Measurements from ENCODE around the gene ZNF169. TPM values are rescaled to one million over a fixed set of nuclear protein-coding genes. Genes with fewer than 3 reads are reported as not detected.
"Not testable (repeated sequence)": the region's sequence is repeated elsewhere in the genome, so short reads cannot be mapped to it uniquely, and the experiment has no call there.

ZNF169 gene
- polyA plus RNA-seq, 1 donor from 2014 or later, result 8.3 TPM

DNA sequence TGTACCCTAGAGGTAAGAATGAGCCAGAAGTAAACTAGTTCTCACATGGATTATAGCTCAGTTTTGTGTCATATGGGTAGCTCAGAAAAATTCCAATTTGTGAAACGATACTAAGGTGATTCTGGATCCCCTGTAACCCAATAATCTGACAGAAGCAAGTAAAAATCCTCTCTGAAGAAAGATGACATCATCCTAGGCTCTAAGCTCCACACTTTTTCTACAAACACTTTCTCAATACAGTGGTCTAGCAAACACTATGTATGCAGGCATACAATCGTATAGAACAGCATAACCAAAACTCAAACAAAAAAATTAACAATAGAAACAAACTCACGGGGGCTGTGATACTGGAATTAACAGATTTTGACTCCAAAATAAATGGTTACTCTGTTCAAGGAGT, 26.7 kb upstream of the ZNF169 start:
- H4K20me1 ChIP-seq (ENCODE audit: insufficient read depth), result no peaks in the 10 kb centered on the region
- TF ChIP-seq MXI1 (conservative IDR thresholded peaks at IDR 0.05; ENCODE audit: poor library complexity, severe bottlenecking), result no peak
- TF ChIP-seq REST (IDR thresholded peaks at IDR 0.05; ENCODE audit: borderline replicate concordance), result no peak
- no peaks in the 10 kb centered on the region for H3K27me3 ChIP-seq (ENCODE audit: insufficient read depth, low read depth, low read length)
- no peaks in the 10 kb centered on the region for H3K9me2 ChIP-seq (ENCODE audit: insufficient read depth, low read length)
- H3K36me3 ChIP-seq (ENCODE audit: insufficient read depth, low read length), result no peaks in the 10 kb centered on the region
- H3K79me2 ChIP-seq (replicated peaks; ENCODE audit: insufficient read depth, low read length), result no peaks in the 10 kb centered on the region
- no peak overlapping the region for H3K27ac ChIP-seq (ENCODE audit: low read length)
- H3K9me3 ChIP-seq (ENCODE audit: low read length), result no peaks in the 10 kb centered on the region
- no peak overlapping the region for H3K4me2 ChIP-seq (ENCODE audit: low read length)
- H2AFZ ChIP-seq (ENCODE audit: low read depth, low read length), result no peak overlapping the region
- no peak overlapping the region for H3K4me3 ChIP-seq (ENCODE audit: low read length)
- no peaks in the 10 kb centered on the region for H3F3A ChIP-seq (ENCODE audit: insufficient read depth, low read length, poor library complexity, severe bottlenecking)
- no peak overlapping the region for H3K9ac ChIP-seq (ENCODE audit: low read length)

DNA sequence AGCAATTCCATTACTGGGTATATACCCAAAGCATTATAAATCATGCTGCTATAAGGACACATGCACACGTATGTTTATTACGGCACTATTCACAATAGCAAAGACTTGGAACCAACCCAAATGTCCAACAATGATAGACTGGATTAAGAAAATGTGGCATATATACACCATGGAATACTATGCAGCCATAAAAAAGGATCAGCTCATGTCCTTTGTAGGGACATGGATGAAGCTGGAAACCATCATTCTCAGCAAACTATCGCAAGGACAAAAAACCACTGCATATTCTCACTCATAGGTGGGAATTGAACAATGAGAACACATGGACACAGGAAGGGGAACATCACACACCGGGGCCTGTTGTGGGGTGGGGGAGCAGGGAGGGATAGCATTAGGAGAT, 18.0 kb upstream of the ZNF169 start:
- H3K27me3 ChIP-seq (ENCODE audit: insufficient read depth, low read depth, low read length); H2AFZ ChIP-seq (ENCODE audit: low read depth, low read length); H3K36me3 ChIP-seq (ENCODE audit: insufficient read depth, low read length); H4K20me1 ChIP-seq (ENCODE audit: insufficient read depth); H3K9me3 ChIP-seq (ENCODE audit: low read length); H3K9ac ChIP-seq (ENCODE audit: low read length); H3K9me2 ChIP-seq (ENCODE audit: insufficient read depth, low read length); H3K79me2 ChIP-seq (replicated peaks; ENCODE audit: insufficient read depth, low read length); H3F3A ChIP-seq (ENCODE audit: insufficient read depth, low read length, poor library complexity, severe bottlenecking); H3K4me3 ChIP-seq (ENCODE audit: low read length); H3K27ac ChIP-seq (ENCODE audit: low read length); H3K4me2 ChIP-seq (ENCODE audit: low read length): not testable (repeated sequence)

GRCh38 chr9:94245651-94246050, 13.4 kb upstream of the ZNF169 start:
- Histone ChIP-seq H3K4me3 (ENCODE audit: low read length) (no peak overlapping the region), H3K79me2 (replicated peaks; ENCODE audit: insufficient read depth, low read length) (no peaks in the 10 kb centered on the region), H3K27me3 (ENCODE audit: insufficient read depth, low read depth, low read length) (no peaks in the 10 kb centered on the region), H3K36me3 (ENCODE audit: insufficient read depth, low read length) (no peaks in the 10 kb centered on the region), H2AFZ (ENCODE audit: low read depth, low read length) (no peak overlapping the region), H3F3A (ENCODE audit: insufficient read depth, low read length, poor library complexity, severe bottlenecking) (no peaks in the 10 kb centered on the region), H3K9me3 (ENCODE audit: low read length) (no peaks in the 10 kb centered on the region), H3K9me2 (ENCODE audit: insufficient read depth, low read length) (no peaks in the 10 kb centered on the region), H3K27ac (ENCODE audit: low read length) (no peak overlapping the region), H4K20me1 (ENCODE audit: insufficient read depth) (no peaks in the 10 kb centered on the region), H3K9ac (ENCODE audit: low read length) (no peak overlapping the region), H3K4me2 (ENCODE audit: low read length) (no peak overlapping the region)
- TF ChIP-seq MXI1 (conservative IDR thresholded peaks at IDR 0.05; ENCODE audit: poor library complexity, severe bottlenecking) (no peak), EP300 (conservative IDR thresholded peaks at IDR 0.05; ENCODE audit: poor library complexity, severe bottlenecking) (no peak), POLR2AphosphoS5 (IDR thresholded peaks at IDR 0.05) (no peak)

DNA sequence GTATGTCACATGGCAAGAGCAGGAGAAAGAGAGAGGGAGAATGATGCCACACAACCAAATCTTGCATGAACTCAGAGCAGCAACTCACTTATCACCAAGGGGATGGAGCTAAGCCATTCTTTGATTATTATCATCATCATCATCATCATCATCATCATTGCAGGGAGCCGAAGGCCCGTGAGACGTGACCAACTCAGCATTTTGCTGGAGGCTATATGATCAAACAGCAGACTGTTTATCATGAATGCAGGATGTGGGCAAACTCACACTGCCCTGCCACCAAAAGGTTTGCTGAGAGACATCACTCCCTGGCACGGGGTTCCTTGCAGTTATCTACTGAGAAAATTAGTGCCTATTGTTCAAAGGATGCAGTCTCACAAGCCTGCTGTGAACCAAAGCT, 8.6 kb upstream of the ZNF169 start:
- TF ChIP-seq RAD21 (conservative IDR thresholded peaks at IDR 0.05), result no peak
- no peak for TF ChIP-seq POLR2AphosphoS5 (IDR thresholded peaks at IDR 0.05)
- no peak for TF ChIP-seq TAF1 (IDR thresholded peaks at IDR 0.05; ENCODE audit: low read depth)
- TF ChIP-seq SMC3 (conservative IDR thresholded peaks at IDR 0.05; ENCODE audit: poor library complexity), result no peak
- TF ChIP-seq, protein P1, sequence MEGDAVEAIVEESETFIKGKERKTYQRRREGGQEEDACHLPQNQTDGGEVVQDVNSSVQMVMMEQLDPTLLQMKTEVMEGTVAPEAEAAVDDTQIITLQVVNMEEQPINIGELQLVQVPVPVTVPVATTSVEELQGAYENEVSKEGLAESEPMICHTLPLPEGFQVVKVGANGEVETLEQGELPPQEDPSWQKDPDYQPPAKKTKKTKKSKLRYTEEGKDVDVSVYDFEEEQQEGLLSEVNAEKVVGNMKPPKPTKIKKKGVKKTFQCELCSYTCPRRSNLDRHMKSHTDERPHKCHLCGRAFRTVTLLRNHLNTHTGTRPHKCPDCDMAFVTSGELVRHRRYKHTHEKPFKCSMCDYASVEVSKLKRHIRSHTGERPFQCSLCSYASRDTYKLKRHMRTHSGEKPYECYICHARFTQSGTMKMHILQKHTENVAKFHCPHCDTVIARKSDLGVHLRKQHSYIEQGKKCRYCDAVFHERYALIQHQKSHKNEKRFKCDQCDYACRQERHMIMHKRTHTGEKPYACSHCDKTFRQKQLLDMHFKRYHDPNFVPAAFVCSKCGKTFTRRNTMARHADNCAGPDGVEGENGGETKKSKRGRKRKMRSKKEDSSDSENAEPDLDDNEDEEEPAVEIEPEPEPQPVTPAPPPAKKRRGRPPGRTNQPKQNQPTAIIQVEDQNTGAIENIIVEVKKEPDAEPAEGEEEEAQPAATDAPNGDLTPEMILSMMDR (IDR thresholded peaks at IDR 0.05; ENCODE audit: poor library complexity, severe bottlenecking), result no peak
- no peak for TF ChIP-seq EP300 (conservative IDR thresholded peaks at IDR 0.05; ENCODE audit: poor library complexity, severe bottlenecking)
- TF ChIP-seq REST (IDR thresholded peaks at IDR 0.05; ENCODE audit: borderline replicate concordance), result no peak
- TF ChIP-seq EZH2 (IDR thresholded peaks at IDR 0.05; ENCODE audit: borderline replicate concordance, insufficient read depth, low read length, poor library complexity, severe bottlenecking), result no peak
- no peak for TF ChIP-seq MXI1 (conservative IDR thresholded peaks at IDR 0.05; ENCODE audit: poor library complexity, severe bottlenecking)
- Histone ChIP-seq H2AFZ (ENCODE audit: low read depth, low read length) (no peak overlapping the region), H4K20me1 (ENCODE audit: insufficient read depth) (no peaks in the 10 kb centered on the region), H3K4me2 (ENCODE audit: low read length) (no peak overlapping the region), H3K9me2 (ENCODE audit: insufficient read depth, low read length) (no peaks in the 10 kb centered on the region), H3K4me3 (ENCODE audit: low read length) (no peak overlapping the region), H3F3A (ENCODE audit: insufficient read depth, low read length, poor library complexity, severe bottlenecking) (no peaks in the 10 kb centered on the region), H3K79me2 (replicated peaks; ENCODE audit: insufficient read depth, low read length) (no peaks in the 10 kb centered on the region), H3K27ac (ENCODE audit: low read length) (no peak overlapping the region), H3K9me3 (ENCODE audit: low read length) (no peaks in the 10 kb centered on the region), H3K9ac (ENCODE audit: low read length) (no peak overlapping the region), H3K36me3 (ENCODE audit: insufficient read depth, low read length) (no peaks in the 10 kb centered on the region), H3K27me3 (ENCODE audit: insufficient read depth, low read depth, low read length) (no peaks in the 10 kb centered on the region)

All from neural cell (in vitro differentiated cells).